Epidermal melanocyte (primary cell): ENCODE results near the gene ERC1.
"Not testable (repeated sequence)": the region's sequence is repeated elsewhere in the genome, so short reads cannot be mapped to it uniquely, and the experiment has no call there.

ENCODE experiments used
- DNase-seq: peaks from one replicate; pipeline ENCODE4 v3.0.0; 2011; ENCODE audit warnings: low spot score; ENCODE audit not compliant: insufficient read length

The ERC1 gene

GRCh38 chr12:1318327-1319031, 327.5 kb downstream of the ERC1 start:
- DNase-seq, result peak; percentile 28

GRCh38 chr12:1319212-1319611, 328.2 kb downstream of the ERC1 start:
- no peak for DNase-seq

- no peak for DNase-seq
Measured at GRCh38 chr12:1320021-1320420, 329.0 kb downstream of the ERC1 start.

- no peak for DNase-seq
Measured at GRCh38 chr12:1322821-1323220, 331.8 kb downstream of the ERC1 start.

GRCh38 chr12:1324099-1324498, 333.1 kb downstream of the ERC1 start:
- no peak for DNase-seq

GRCh38 chr12:1324910-1325309, 333.9 kb downstream of the ERC1 start:
- DNase-seq, result no peak

GRCh38 chr12:1325666-1326065, 334.6 kb downstream of the ERC1 start:
- DNase-seq, result no peak

GRCh38 chr12:1326258-1326657, 335.2 kb downstream of the ERC1 start:
- DNase-seq, result no peak

- DNase-seq, result no peak
Measured at GRCh38 chr12:1328391-1328790, 337.4 kb downstream of the ERC1 start.

- DNase-seq, result no peak
Measured at GRCh38 chr12:1329784-1330476, 338.9 kb downstream of the ERC1 start.

GRCh38 chr12:1330477-1330827, 339.4 kb downstream of the ERC1 start:
- DNase-seq, result no peak

- DNase-seq, result no peak
Measured at GRCh38 chr12:1332327-1332726, 341.3 kb downstream of the ERC1 start.

GRCh38 chr12:1338483-1339177, 347.6 kb downstream of the ERC1 start:
- no peak for DNase-seq

GRCh38 chr12:1339178-1339541, 348.1 kb downstream of the ERC1 start:
- not testable (repeated sequence) for DNase-seq

GRCh38 chr12:1339618-1340319, 348.7 kb downstream of the ERC1 start:
- no peak for DNase-seq

GRCh38 chr12:1341270-1341669, 350.2 kb downstream of the ERC1 start:
- not testable (repeated sequence) for DNase-seq

GRCh38 chr12:1343422-1343821, 352.4 kb downstream of the ERC1 start:
- DNase-seq, result no peak

- no peak for DNase-seq
Measured at GRCh38 chr12:1344245-1344644, 353.2 kb downstream of the ERC1 start.

GRCh38 chr12:1346126-1346525, 355.1 kb downstream of the ERC1 start:
- no peak for DNase-seq

GRCh38 chr12:1347294-1347693, 356.3 kb downstream of the ERC1 start:
- DNase-seq, result no peak

GRCh38 chr12:1348606-1349005, 357.6 kb downstream of the ERC1 start:
- no peak for DNase-seq
